Lower leg skin (tissue), 4 donors: ENCODE data around the gene MYH10. TPM values are rescaled to one million over a fixed set of nuclear protein-coding genes. Genes with fewer than 3 reads are reported as not detected.

Source experiments
- DNase-seq, 2 donors: peaks; one replicate each; pipeline ENCODE4 v3.0.0-alpha.2; 2019; ENCODE audit warnings: low spot score in 2 of 2
- H3K4me3 ChIP-seq: fragments of 200-600 bp; sonication (generic); 2 replicates; pipeline ENCODE4 v1.5.1; 2017; ENCODE audit warnings: mild to moderate bottlenecking, low read depth; ENCODE audit not compliant: poor library complexity, severe bottlenecking
- CTCF ChIP-seq, 3 donors: fragments of 450-650 bp; IDR thresholded peaks; one replicate each; pipeline ENCODE4 v1.5.1; 2016; ENCODE audit warnings: antibody characterized with exemption in 3 of 3, mild to moderate bottlenecking in 3 of 3, moderate library complexity in 2 of 3
- POLR2A ChIP-seq, 2 donors: fragments of 450-650 bp; IDR thresholded peaks; one replicate each; pipeline ENCODE4 v1.6.1; 2016 to 2017; ENCODE audit warnings: antibody characterized with exemption in 2 of 2, mild to moderate bottlenecking in 1 of 2, moderate library complexity in 1 of 2
- WGBS, 2 donors: methylation state at CpG; one replicate each; pipeline ENCODE4 v1.1.5; 2018; 5-methylcytosine and 5-hydroxymethylcytosine counted together
- intact Hi-C: fragments of 100-400 bp; cut with DNase I; formaldehyde crosslinking; loops from one replicate; pipeline ENCODE4 v1.15.0; 2023; ENCODE audit warnings: low total_unique reads
- total RNA-seq, 4 donors: library from RNA; depleted of rRNA; stranded (reverse); fragments of >200 nt; gene quantifications; one replicate each; pipeline ENCODE4 v1.1.0, GENCODE V29; 2016

The MYH10 gene
- total RNA-seq, 4 donors from 2014 or later = 6.7 to 17.2 (median 11.4) TPM

- H3K4me3 ChIP-seq = no peak overlapping the region
- 95 to 97% methylated on average over 4 of the region's 4 CpGs for WGBS, 2 donors
- DNase-seq = no peak
- TF ChIP-seq CTCF (IDR thresholded peaks at IDR 0.05) = no peak
- no peak for TF ChIP-seq POLR2A (IDR thresholded peaks at IDR 0.05)
- intact Hi-C loops = no loop called here
Measured at GRCh38 chr17:8656693-8657092, 26.2 kb upstream of the MYH10 start.

GRCh38 chr17:8654822-8655221, 24.3 kb upstream of the MYH10 start:
- 85 to 89% methylated on average over 4 of the region's 4 CpGs for WGBS, 2 donors
- no peak for DNase-seq
- H3K4me3 ChIP-seq = no peak overlapping the region
- no peak for TF ChIP-seq POLR2A (IDR thresholded peaks at IDR 0.05)
- no peak for TF ChIP-seq CTCF (IDR thresholded peaks at IDR 0.05)
- intact Hi-C loops = loop anchor here (1.0 kb wide), 1 partner anchor 27 kb away; no protein-coding TSS in a partner anchor

GRCh38 chr17:8651013-8651412, 20.5 kb upstream of the MYH10 start:
- 46 to 52% methylated on average over 4 of the region's 4 CpGs for WGBS, 2 donors
- no peak overlapping the region for H3K4me3 ChIP-seq
- TF ChIP-seq POLR2A (IDR thresholded peaks at IDR 0.05) (no peak), CTCF (IDR thresholded peaks at IDR 0.05) (no peak)
- DNase-seq = no peak
- intact Hi-C loops = no loop called here

- intact Hi-C loops = no loop called here
- no peak for TF ChIP-seq POLR2A (IDR thresholded peaks at IDR 0.05)
- no peak for TF ChIP-seq CTCF (IDR thresholded peaks at IDR 0.05)
- 69 to 95% methylated on average over 1 of the region's 1 CpG for WGBS, 2 donors
- no peak overlapping the region for H3K4me3 ChIP-seq
- no peak for DNase-seq
Measured at GRCh38 chr17:8650119-8650499, 19.6 kb upstream of the MYH10 start.

GRCh38 chr17:8649157-8650118, 18.9 kb upstream of the MYH10 start:
- DNase-seq = peak in 1 of 2 donors; percentile 26
- WGBS, 2 donors = 53 to 65% methylated on average over 17 of the region's 17 CpGs
- intact Hi-C loops = no loop called here
- no peak overlapping the region for H3K4me3 ChIP-seq
- TF ChIP-seq POLR2A (IDR thresholded peaks at IDR 0.05) (no peak), CTCF (IDR thresholded peaks at IDR 0.05) (no peak)
